Panc1 (cell line): ENCODE results near the gene C17orf67. TPM values are rescaled to one million over a fixed set of nuclear protein-coding genes. Genes with fewer than 3 reads are reported as not detected.

Experiments used
- ATAC-seq: fragments of 200-7000 bp; cut with Tn5 transposase; 2 replicates; pipeline ENCODE4 v1.9.1; 2020; ENCODE audit warnings: mild to moderate bottlenecking, moderate library complexity
- BruUV-seq: library from RNA; stranded (reverse); fragments of 400-500 nt; replicated peaks from 2 replicates; lab custom pipeline; 2021; lab: Mats Ljungman, UMichigan
- CTCF ChIA-PET: fragments of 300-600 bp; sonication (Branson Sonifier 250); formaldehyde crosslinking; loops from one replicate; lab custom pipeline; 2022; ENCODE audit warnings: antibody characterized with exemption; lab: Charles Lee
- POLR2A ChIA-PET: fragments of 300-600 bp; sonication (Branson Sonifier 250); formaldehyde crosslinking; loops from one replicate; lab custom pipeline; 2022; ENCODE audit warnings: antibody characterized with exemption; lab: Charles Lee
- DNase-seq: peaks from one replicate; pipeline ENCODE4 v3.0.0-alpha.2; 2010; ENCODE audit warnings: low read depth, low spot score
- H3K27ac ChIP-seq: 2 replicates; pipeline ENCODE4 v1.5.1; 2011; ENCODE audit warnings: mild to moderate bottlenecking, low read length, inconsistent platforms
- H3K27me3 ChIP-seq: fragments of 200-500 bp; sonication (Bioruptor generic); 2 replicates; pipeline ENCODE4 v1.6.0; 2014; ENCODE audit warnings: low read length, inconsistent platforms; ENCODE audit not compliant: control insufficient read depth, insufficient read depth
- H3K36me3 ChIP-seq: fragments of 200-500 bp; sonication (Bioruptor generic); 2 replicates; pipeline ENCODE4 v1.5.1; 2014; ENCODE audit warnings: inconsistent platforms, mild to moderate bottlenecking, low read length, moderate library complexity; ENCODE audit not compliant: control insufficient read depth, insufficient read depth
- H3K4me1 ChIP-seq: 2 replicates; pipeline ENCODE4 v1.5.1; 2011; ENCODE audit warnings: inconsistent platforms, mild to moderate bottlenecking, low read length, moderate library complexity; ENCODE audit not compliant: control insufficient read depth, insufficient read depth
- H3K4me3 ChIP-seq, 2 experiments: 2 replicates each; pipeline ENCODE4 v1.5.1; 2011 to 2012; ENCODE audit warnings: low read depth in 2 of 2, low read length in 2 of 2, mild to moderate bottlenecking in 2 of 2, inconsistent platforms in 1 of 2, moderate library complexity in 1 of 2
- H3K9me3 ChIP-seq: fragments of 200-500 bp; sonication (Bioruptor generic); 2 replicates; pipeline ENCODE4 v1.5.1; 2014; ENCODE audit warnings: low read depth, mild to moderate bottlenecking, inconsistent platforms, low read length, moderate library complexity; ENCODE audit not compliant: control insufficient read depth, insufficient read depth
- CTCF ChIP-seq: fragments of 450-650 bp; IDR thresholded peaks from 2 replicates; pipeline ENCODE4 v1.5.1; 2017; ENCODE audit warnings: mild to moderate bottlenecking
- POLR2AphosphoS5 ChIP-seq: IDR thresholded peaks from 2 replicates; pipeline ENCODE4 v1.6.1; 2012; ENCODE audit warnings: mild to moderate bottlenecking, low read depth, low read length, moderate library complexity
- REST ChIP-seq, 2 experiments: IDR thresholded peaks; 2 replicates each; pipeline ENCODE4 v1.6.1; 2011 to 2012; ENCODE audit warnings: low read depth in 2 of 2, control low read depth in 1 of 2, low read length in 1 of 2, mild to moderate bottlenecking in 1 of 2, moderate library complexity in 1 of 2; ENCODE audit not compliant: insufficient read depth in 1 of 2
- SIN3A ChIP-seq: IDR thresholded peaks from 2 replicates; pipeline ENCODE4 v1.6.1; 2012; ENCODE audit warnings: low read depth, mild to moderate bottlenecking, low read length, moderate library complexity, borderline replicate concordance; ENCODE audit not compliant: insufficient read depth
- TCF7L2 ChIP-seq: IDR thresholded peaks from 2 replicates; pipeline ENCODE4 v1.6.1; 2011; ENCODE audit warnings: mild to moderate bottlenecking, low read depth, low read length, inconsistent platforms
- in situ Hi-C: cut with HindIII; loops from 2 replicates; pipeline ENCODE4 v1.10.0; 2016; ENCODE audit warnings: low sequenced_read_pairs, low pct_unique_long_range_greater_than_20kb
- intact Hi-C: fragments of 100-400 bp; cut with micrococcal nuclease; formaldehyde crosslinking; loops from one replicate; pipeline ENCODE4 v1.10.0; 2022; ENCODE audit not compliant: unreplicated experiment
- total RNA-seq: library from RNA; stranded (reverse); gene quantifications from one replicate; pipeline ENCODE4 v1.2.1, GENCODE V29; 2021; ENCODE audit not compliant: unreplicated experiment

The C17orf67 gene
- total RNA-seq, 1 experiment from 2014 or later, result 3.4 TPM

GRCh38 chr17:56793957-56794356 lies 39.8 kb downstream of the C17orf67 start:
- H3K36me3 ChIP-seq, result no peaks in the 10 kb centered on the region
- ChIA-PET POLR2A (no interaction called here), CTCF (no interaction called here)
- no peaks in the 10 kb centered on the region for H3K9me3 ChIP-seq
- no peak overlapping the region for H3K4me3 ChIP-seq
- H3K27me3 ChIP-seq, result no peaks in the 10 kb centered on the region; the same call in 1 of the 2 replicates
- H3K27ac ChIP-seq, result no peak overlapping the region
- in situ Hi-C loops, result no loop called here
- intact Hi-C loops, result no loop called here
- ATAC-seq, result no peak
- TF ChIP-seq POLR2AphosphoS5 (no peak), TCF7L2 (no peak), REST (IDR thresholded peaks at IDR 0.05; ENCODE audit: insufficient read depth in 1 of 2, low read depth in 2 of 2, low read length in 1 of 2) (no peak), CTCF (no peak), SIN3A (no peak)
- DNase-seq, result no peak
- BruUV-seq, result no TSS peak
- H3K4me1 ChIP-seq, result no peaks in the 10 kb centered on the region

- no peak for DNase-seq
These were observed 40.2 kb downstream of the C17orf67 start for GRCh38 chr17:56793531-56793930.

GRCh38 chr17:56792267-56792666 lies 41.5 kb downstream of the C17orf67 start:
- no peak for ATAC-seq
- no peaks in the 10 kb centered on the region for H3K9me3 ChIP-seq
- BruUV-seq, result no TSS peak
- CTCF ChIA-PET, result no interaction called here
- no peak for DNase-seq
- no peak for TF ChIP-seq TCF7L2
- no peak for TF ChIP-seq REST (IDR thresholded peaks at IDR 0.05; ENCODE audit: insufficient read depth in 1 of 2, low read depth in 2 of 2, low read length in 1 of 2)
- TF ChIP-seq POLR2AphosphoS5, result no peak
- no peak for TF ChIP-seq CTCF
- no peak for TF ChIP-seq SIN3A
- POLR2A ChIA-PET, result interaction anchor here (0.5 kb wide), 1 partner anchor 120 kb away, joined by 4 read pairs; no protein-coding TSS in a partner anchor
- no peaks in the 10 kb centered on the region for H3K36me3 ChIP-seq
- no peaks in the 10 kb centered on the region; the same call in 1 of the 2 replicates for H3K27me3 ChIP-seq
- in situ Hi-C loops, result no loop called here
- H3K27ac ChIP-seq, result no peak overlapping the region
- no peak overlapping the region for H3K4me3 ChIP-seq
- intact Hi-C loops, result no loop called here
- peaks cover under 1% of the 10 kb centered on the region; the same call in 1 of the 2 replicates for H3K4me1 ChIP-seq

More at GRCh38 chr17:56793531-56793930, 40.2 kb downstream of the C17orf67 start:
- in situ Hi-C loops, result no loop called here
- Histone ChIP-seq H3K4me1 (no peaks in the 10 kb centered on the region), H3K36me3 (no peaks in the 10 kb centered on the region), H3K9me3 (no peaks in the 10 kb centered on the region), H3K27ac (no peak overlapping the region), H3K27me3 (no peaks in the 10 kb centered on the region; the same call in 1 of the 2 replicates), H3K4me3 (no peak overlapping the region)
- BruUV-seq, result no TSS peak
- intact Hi-C loops, result no loop called here
- ChIA-PET CTCF (no interaction called here), POLR2A (no interaction called here)
- TF ChIP-seq SIN3A, result no peak
- no peak for TF ChIP-seq TCF7L2
- ATAC-seq, result no peak
